Measurements from ENCODE around the gene RBM7. TPM values are rescaled to one million over a fixed set of nuclear protein-coding genes. Genes with fewer than 3 reads are reported as not detected.
A peak's percentile ranks its signal among the peaks of the same experiment; 100 is the strongest.

RBM7 gene, protein sequence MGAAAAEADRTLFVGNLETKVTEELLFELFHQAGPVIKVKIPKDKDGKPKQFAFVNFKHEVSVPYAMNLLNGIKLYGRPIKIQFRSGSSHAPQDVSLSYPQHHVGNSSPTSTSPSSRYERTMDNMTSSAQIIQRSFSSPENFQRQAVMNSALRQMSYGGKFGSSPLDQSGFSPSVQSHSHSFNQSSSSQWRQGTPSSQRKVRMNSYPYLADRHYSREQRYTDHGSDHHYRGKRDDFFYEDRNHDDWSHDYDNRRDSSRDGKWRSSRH
- 10 to 100 TPM; 46.8 to 56.4 TPM for total RNA-seq
- 34.4 TPM for polyA plus RNA-seq (2013, experiment 1 of 2)
- 37.5 TPM for polyA plus RNA-seq (2013, experiment 2 of 2)
- long read RNA-seq, experiment 1, full-length matches to known transcripts, result 18 of 31 reads
- long read RNA-seq, experiment 1, partial matches to known transcripts, result 13 of 31 reads
- long read RNA-seq, experiment 1, other reads (novel, unspliced or antisense), result 0 of 31 reads
- long read RNA-seq, experiment 2, full-length matches to known transcripts, result 123 of 126 reads
- long read RNA-seq, experiment 2, partial matches to known transcripts, result 0 of 126 reads
- long read RNA-seq, experiment 2, other reads (novel, unspliced or antisense), result 3 of 126 reads
- long read RNA-seq, experiment 3, full-length matches to known transcripts, result 351 of 362 reads
- long read RNA-seq, experiment 3, partial matches to known transcripts, result 5 of 362 reads
- long read RNA-seq, experiment 3, other reads (novel, unspliced or antisense), result 6 of 362 reads
- long read RNA-seq, experiment 4, full-length matches to known transcripts, result 138 of 142 reads
- long read RNA-seq, experiment 4, partial matches to known transcripts, result 1 of 142 reads
- long read RNA-seq, experiment 4, other reads (novel, unspliced or antisense), result 3 of 142 reads

- Mint-ChIP-seq H3K36me3 (ENCODE audit: low read depth) (peaks cover 19% of the 10 kb centered on the region), H3K27me3 (ENCODE audit: insufficient read depth) (no peaks in the 10 kb centered on the region), H3K4me1 (peaks cover 26% of the 10 kb centered on the region), H3K9me3 (no peaks in the 10 kb centered on the region), H3K4me3 (peak within 1 kb of the TSS; percentile 96), H3K27ac (peak within 1 kb of the TSS; percentile 100)
- Histone ChIP-seq H3K4me1 (ENCODE audit: control insufficient read depth, insufficient read depth, low read length) (no peaks in the 10 kb centered on the region), H3K27me3 (ENCODE audit: control insufficient read depth, insufficient read depth, low read length, poor library complexity, severe bottlenecking) (no peaks in the 10 kb centered on the region), H3K9ac (ENCODE audit: extremely low read depth, low read length, poor library complexity, severe bottlenecking) (peak within 1 kb of the TSS; percentile 98), H3K36me3 (ENCODE audit: control insufficient read depth, insufficient read depth, low read length) (peaks cover 31% of the 10 kb centered on the region), H3K4me3 (ENCODE audit: low read length) (peak within 1 kb of the TSS; percentile 100), H3K9me3 (ENCODE audit: control insufficient read depth, low read length) (no peaks in the 10 kb centered on the region), H3K27ac (ENCODE audit: low read depth, low read length) (peak within 1 kb of the TSS; percentile 98)
- 0% methylated on average over 47 to 65 of the region's 65 CpGs for WGBS, 2 experiments (ENCODE audit: insufficient coverage in 1 of 2, insufficient read length in 1 of 2)
- DNase-seq, result peak; percentile 98
- TF ChIP-seq CTCF (conservative IDR thresholded peaks at IDR 0.05), result peak; percentile 38
Observed at GRCh38 chr11:114400216-114400914, at the start of gene RBM7, which contains the start of gene C11orf71. Gene RBM7 (plus strand): TSS chr11:114400666. CDS start chr11:114400672, 6 bp downstream. Gene C11orf71 (minus strand): TSS chr11:114400511. CDS start chr11:114400331, 180 bp downstream.

DNA sequence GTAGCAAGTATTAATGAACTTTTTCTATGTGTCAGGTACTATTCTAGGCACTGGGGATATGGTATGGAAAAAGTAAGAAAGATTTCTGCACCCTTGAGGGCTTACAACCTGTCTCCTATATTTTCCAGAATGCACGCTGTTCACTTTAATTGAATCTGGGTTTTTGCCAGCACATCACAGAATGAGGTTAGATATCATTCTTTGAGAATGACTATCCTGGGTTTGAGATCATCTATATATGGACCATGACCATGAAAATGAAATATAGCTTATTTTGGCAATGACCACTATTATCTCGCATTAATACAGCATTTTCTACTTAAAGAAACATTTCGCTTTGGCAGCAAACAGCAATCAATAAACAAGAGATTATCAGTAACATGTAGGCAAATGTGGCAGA is 47.0 kb upstream of the RBM7 start:
- DNase-seq, result no peak
- Mint-ChIP-seq H3K9me3 (no peaks in the 10 kb centered on the region), H3K4me3 (no peak overlapping the region), H3K27ac (no peak overlapping the region), H3K4me1 (no peaks in the 10 kb centered on the region), H3K27me3 (ENCODE audit: insufficient read depth) (no peaks in the 10 kb centered on the region), H3K36me3 (ENCODE audit: low read depth) (no peaks in the 10 kb centered on the region)
- no peaks in the 10 kb centered on the region for H3K36me3 ChIP-seq (ENCODE audit: control insufficient read depth, insufficient read depth, low read length)
- no peak overlapping the region for H3K9ac ChIP-seq (ENCODE audit: extremely low read depth, low read length, poor library complexity, severe bottlenecking)
- no peaks in the 10 kb centered on the region for H3K27me3 ChIP-seq (ENCODE audit: control insufficient read depth, insufficient read depth, low read length, poor library complexity, severe bottlenecking)
- no peaks in the 10 kb centered on the region for H3K9me3 ChIP-seq (ENCODE audit: control insufficient read depth, low read length)
- 96 to 100% methylated on average over 1 to 3 of the region's 3 CpGs for WGBS, 2 experiments (ENCODE audit: insufficient coverage in 1 of 2, insufficient read length in 1 of 2)
- no peak overlapping the region for H3K4me3 ChIP-seq (ENCODE audit: low read length)
- no peaks in the 10 kb centered on the region for H3K4me1 ChIP-seq (ENCODE audit: control insufficient read depth, insufficient read depth, low read length)
- no peak overlapping the region for H3K27ac ChIP-seq (ENCODE audit: low read depth, low read length)
- TF ChIP-seq CTCF (conservative IDR thresholded peaks at IDR 0.05), result no peak

DNA sequence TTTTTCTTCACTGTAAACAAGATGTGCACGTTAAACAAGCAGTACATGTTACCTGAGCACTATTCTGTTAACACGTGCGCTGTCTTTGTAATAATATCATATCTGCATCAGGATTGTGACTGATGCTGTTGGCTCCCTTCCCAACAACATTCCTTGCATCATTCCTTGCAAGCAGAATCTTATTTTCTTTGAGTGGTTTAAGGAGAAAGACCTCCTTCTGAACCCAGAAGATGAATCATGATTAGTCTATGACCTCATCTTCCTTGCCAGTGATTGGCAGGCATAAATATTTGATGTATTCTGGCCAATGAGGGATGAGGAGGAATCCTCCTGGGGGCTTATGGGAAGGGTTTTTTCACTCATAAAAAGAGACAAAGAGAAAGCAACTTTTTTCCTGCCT is 46.4 kb upstream of the RBM7 start:
- Mint-ChIP-seq H3K36me3 (ENCODE audit: low read depth) (no peaks in the 10 kb centered on the region), H3K27ac (no peak overlapping the region), H3K27me3 (ENCODE audit: insufficient read depth) (no peaks in the 10 kb centered on the region), H3K9me3 (no peaks in the 10 kb centered on the region), H3K4me1 (no peaks in the 10 kb centered on the region), H3K4me3 (no peak overlapping the region)
- Histone ChIP-seq H3K9me3 (ENCODE audit: control insufficient read depth, low read length) (no peaks in the 10 kb centered on the region), H3K4me3 (ENCODE audit: low read length) (no peak overlapping the region), H3K36me3 (ENCODE audit: control insufficient read depth, insufficient read depth, low read length) (no peaks in the 10 kb centered on the region), H3K27ac (ENCODE audit: low read depth, low read length) (no peak overlapping the region), H3K27me3 (ENCODE audit: control insufficient read depth, insufficient read depth, low read length, poor library complexity, severe bottlenecking) (no peaks in the 10 kb centered on the region), H3K9ac (ENCODE audit: extremely low read depth, low read length, poor library complexity, severe bottlenecking) (no peak overlapping the region), H3K4me1 (ENCODE audit: control insufficient read depth, insufficient read depth, low read length) (no peaks in the 10 kb centered on the region)
- TF ChIP-seq CTCF (conservative IDR thresholded peaks at IDR 0.05), result no peak
- DNase-seq, result no peak
- 89 to 97% methylated on average over 3 of the region's 3 CpGs for WGBS, 2 experiments (ENCODE audit: insufficient coverage in 1 of 2, insufficient read length in 1 of 2)
